ENCODE measurements around the gene DMKN. TPM values are rescaled to one million over a fixed set of nuclear protein-coding genes. Genes with fewer than 3 reads are reported as not detected.

DMKN gene
- polyA plus RNA-seq, 1 experiment = 1.5 TPM

DNA sequence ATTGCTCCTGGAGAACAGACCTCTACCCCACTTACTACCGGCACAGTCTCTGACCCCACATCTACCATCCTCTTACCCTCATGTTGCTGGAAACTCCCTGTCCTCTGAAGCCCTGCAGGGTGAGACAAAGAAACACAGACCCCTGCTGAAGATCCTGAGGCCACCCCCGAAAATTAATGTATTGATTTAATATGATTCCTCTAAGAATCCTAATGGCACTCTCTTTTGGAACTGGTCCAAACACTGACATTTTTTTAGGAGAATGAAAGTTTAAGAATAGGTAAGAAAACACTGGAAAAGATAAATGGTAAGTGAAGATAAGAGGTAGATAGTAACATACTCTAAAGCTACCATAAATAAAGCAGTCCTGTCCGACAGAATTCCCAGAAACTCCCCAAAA lies 5.3 kb downstream of the DMKN start:
- CTCF ChIA-PET = interaction anchor here (1.4 to 5.7 kb wide), 3 partner anchors 12 to 84 kb away, joined by 3 to 48 read pairs (median 34); no protein-coding TSS in a partner anchor
- Histone ChIP-seq H3K36me3 (ENCODE audit: control insufficient read depth, insufficient read depth, low read length) (no peaks in the 10 kb centered on the region), H3K4me3 (ENCODE audit: low read depth, low read length) (no peak overlapping the region), H3K27me3 (ENCODE audit: control insufficient read depth, insufficient read depth, low read length) (peaks cover 24% of the 10 kb centered on the region)
- no peak for DNase-seq (ENCODE audit: low read depth)
- POLR2A ChIA-PET = no interaction called here
- TF ChIP-seq, protein P1, sequence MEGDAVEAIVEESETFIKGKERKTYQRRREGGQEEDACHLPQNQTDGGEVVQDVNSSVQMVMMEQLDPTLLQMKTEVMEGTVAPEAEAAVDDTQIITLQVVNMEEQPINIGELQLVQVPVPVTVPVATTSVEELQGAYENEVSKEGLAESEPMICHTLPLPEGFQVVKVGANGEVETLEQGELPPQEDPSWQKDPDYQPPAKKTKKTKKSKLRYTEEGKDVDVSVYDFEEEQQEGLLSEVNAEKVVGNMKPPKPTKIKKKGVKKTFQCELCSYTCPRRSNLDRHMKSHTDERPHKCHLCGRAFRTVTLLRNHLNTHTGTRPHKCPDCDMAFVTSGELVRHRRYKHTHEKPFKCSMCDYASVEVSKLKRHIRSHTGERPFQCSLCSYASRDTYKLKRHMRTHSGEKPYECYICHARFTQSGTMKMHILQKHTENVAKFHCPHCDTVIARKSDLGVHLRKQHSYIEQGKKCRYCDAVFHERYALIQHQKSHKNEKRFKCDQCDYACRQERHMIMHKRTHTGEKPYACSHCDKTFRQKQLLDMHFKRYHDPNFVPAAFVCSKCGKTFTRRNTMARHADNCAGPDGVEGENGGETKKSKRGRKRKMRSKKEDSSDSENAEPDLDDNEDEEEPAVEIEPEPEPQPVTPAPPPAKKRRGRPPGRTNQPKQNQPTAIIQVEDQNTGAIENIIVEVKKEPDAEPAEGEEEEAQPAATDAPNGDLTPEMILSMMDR (IDR thresholded peaks at IDR 0.05; ENCODE audit: insufficient read depth, low read depth, low read length) = no peak

- no peak for DNase-seq (ENCODE audit: low read depth)
- POLR2A ChIA-PET = no interaction called here
- CTCF ChIA-PET = interaction anchor here (1.4 to 5.7 kb wide), 4 partner anchors 8 to 85 kb away, joined by 3 to 48 read pairs (median 18); no protein-coding TSS in a partner anchor
- H3K36me3 ChIP-seq (ENCODE audit: control insufficient read depth, insufficient read depth, low read length) = no peaks in the 10 kb centered on the region
- peaks cover 22% of the 10 kb centered on the region for H3K27me3 ChIP-seq (ENCODE audit: control insufficient read depth, insufficient read depth, low read length)
- TF ChIP-seq, protein P1 (IDR thresholded peaks at IDR 0.05; ENCODE audit: insufficient read depth, low read depth, low read length) = no peak
- H3K4me3 ChIP-seq (ENCODE audit: low read depth, low read length) = no peak overlapping the region
Observed at GRCh38 chr19:35507561-35507960, 5.9 kb downstream of the DMKN start.

- TF ChIP-seq, protein P1 (IDR thresholded peaks at IDR 0.05; ENCODE audit: insufficient read depth, low read depth, low read length) = no peak
- no peaks in the 10 kb centered on the region for H3K36me3 ChIP-seq (ENCODE audit: control insufficient read depth, insufficient read depth, low read length)
- H3K4me3 ChIP-seq (ENCODE audit: low read depth, low read length) = no peak overlapping the region
- CTCF ChIA-PET = interaction anchor here (0.6 to 5.7 kb wide), 6 partner anchors 9 to 92 kb away, joined by 3 to 48 read pairs (median 8); no protein-coding TSS in a partner anchor
- POLR2A ChIA-PET = no interaction called here
- peaks cover 21% of the 10 kb centered on the region for H3K27me3 ChIP-seq (ENCODE audit: control insufficient read depth, insufficient read depth, low read length)
- DNase-seq (ENCODE audit: low read depth) = no peak
Observed at GRCh38 chr19:35506011-35506410, 7.4 kb downstream of the DMKN start.

GRCh38 chr19:35502751-35503150 lies 10.7 kb downstream of the DMKN start:
- Histone ChIP-seq H3K4me3 (ENCODE audit: low read depth, low read length) (no peak overlapping the region), H3K27me3 (ENCODE audit: control insufficient read depth, insufficient read depth, low read length) (peaks cover 5% of the 10 kb centered on the region; the same call in 1 of the 2 replicates), H3K36me3 (ENCODE audit: control insufficient read depth, insufficient read depth, low read length) (no peaks in the 10 kb centered on the region)
- CTCF ChIA-PET = interaction anchor here (0.6 to 2.7 kb wide), 4 partner anchors 7 to 150 kb away, joined by 3 to 11 read pairs (median 4); no protein-coding TSS in a partner anchor
- POLR2A ChIA-PET = no interaction called here
- DNase-seq (ENCODE audit: low read depth) = no peak
- TF ChIP-seq, protein P1 (IDR thresholded peaks at IDR 0.05; ENCODE audit: insufficient read depth, low read depth, low read length) = no peak

GRCh38 chr19:35501684-35502083 lies 11.8 kb downstream of the DMKN start:
- no peak for DNase-seq (ENCODE audit: low read depth)
- ChIA-PET CTCF (interaction anchor here (2.7 kb wide), 1 partner anchor 8 kb away, joined by 11 read pairs; no protein-coding TSS in a partner anchor), POLR2A (no interaction called here)
- TF ChIP-seq, protein P1 (IDR thresholded peaks at IDR 0.05; ENCODE audit: insufficient read depth, low read depth, low read length) = no peak
- H3K27me3 ChIP-seq (ENCODE audit: control insufficient read depth, insufficient read depth, low read length) = peaks cover 3% of the 10 kb centered on the region; the same call in 1 of the 2 replicates
- H3K4me3 ChIP-seq (ENCODE audit: low read depth, low read length) = no peak overlapping the region
- no peaks in the 10 kb centered on the region for H3K36me3 ChIP-seq (ENCODE audit: control insufficient read depth, insufficient read depth, low read length)
